Activated naive CD8-positive, alpha-beta T cell treated with anti-CD3 and anti-CD28 coated beads, Interleukin-2, amount 50 U/mL, for 24 hours (primary cell): ENCODE data around the gene TEAD2.
A peak's percentile ranks its signal among the peaks of the same experiment; 100 is the strongest.

Experiments
- ATAC-seq: fragments of 150-1000 bp; cut with Tn5 transposase; one replicate; pipeline ENCODE4 v1.10.0; 2021
- DNase-seq: peaks from one replicate; pipeline ENCODE4 v3.0.0; 2021
- H3K27ac Mint-ChIP-seq: one replicate; pipeline ENCODE4 v1.8.0; 2021; ENCODE audit warnings: mild to moderate bottlenecking, mixed read lengths
- H3K27me3 Mint-ChIP-seq: one replicate; pipeline ENCODE4 v1.8.0; 2021; ENCODE audit warnings: mixed read lengths
- H3K36me3 Mint-ChIP-seq: one replicate; pipeline ENCODE4 v1.8.0; 2021; ENCODE audit warnings: low read depth, mixed read lengths
- H3K4me1 Mint-ChIP-seq: one replicate; pipeline ENCODE4 v1.8.0; 2021; ENCODE audit warnings: mixed read lengths
- H3K4me3 Mint-ChIP-seq: one replicate; pipeline ENCODE4 v1.8.0; 2021; ENCODE audit warnings: mild to moderate bottlenecking, moderate library complexity, mixed read lengths
- H3K9me3 Mint-ChIP-seq: one replicate; pipeline ENCODE4 v1.8.0; 2021; ENCODE audit warnings: mixed read lengths

The TEAD2 gene

GRCh38 chr19:49366110-49366509 lies 3.9 kb upstream of the TEAD2 start:
- no peaks in the 10 kb centered on the region for H3K9me3 Mint-ChIP-seq
- H3K36me3 Mint-ChIP-seq: no peaks in the 10 kb centered on the region
- no peak for ATAC-seq
- H3K4me3 Mint-ChIP-seq: no peak overlapping the region
- DNase-seq: no peak
- peaks cover 17% of the 10 kb centered on the region for H3K27me3 Mint-ChIP-seq
- no peak overlapping the region for H3K27ac Mint-ChIP-seq
- H3K4me1 Mint-ChIP-seq: peaks cover 8% of the 10 kb centered on the region

GRCh38 chr19:49364083-49364737 lies 2.0 kb upstream of the TEAD2 start:
- no peaks in the 10 kb centered on the region for H3K36me3 Mint-ChIP-seq
- H3K27ac Mint-ChIP-seq: no peak overlapping the region
- DNase-seq: no peak

DNA sequence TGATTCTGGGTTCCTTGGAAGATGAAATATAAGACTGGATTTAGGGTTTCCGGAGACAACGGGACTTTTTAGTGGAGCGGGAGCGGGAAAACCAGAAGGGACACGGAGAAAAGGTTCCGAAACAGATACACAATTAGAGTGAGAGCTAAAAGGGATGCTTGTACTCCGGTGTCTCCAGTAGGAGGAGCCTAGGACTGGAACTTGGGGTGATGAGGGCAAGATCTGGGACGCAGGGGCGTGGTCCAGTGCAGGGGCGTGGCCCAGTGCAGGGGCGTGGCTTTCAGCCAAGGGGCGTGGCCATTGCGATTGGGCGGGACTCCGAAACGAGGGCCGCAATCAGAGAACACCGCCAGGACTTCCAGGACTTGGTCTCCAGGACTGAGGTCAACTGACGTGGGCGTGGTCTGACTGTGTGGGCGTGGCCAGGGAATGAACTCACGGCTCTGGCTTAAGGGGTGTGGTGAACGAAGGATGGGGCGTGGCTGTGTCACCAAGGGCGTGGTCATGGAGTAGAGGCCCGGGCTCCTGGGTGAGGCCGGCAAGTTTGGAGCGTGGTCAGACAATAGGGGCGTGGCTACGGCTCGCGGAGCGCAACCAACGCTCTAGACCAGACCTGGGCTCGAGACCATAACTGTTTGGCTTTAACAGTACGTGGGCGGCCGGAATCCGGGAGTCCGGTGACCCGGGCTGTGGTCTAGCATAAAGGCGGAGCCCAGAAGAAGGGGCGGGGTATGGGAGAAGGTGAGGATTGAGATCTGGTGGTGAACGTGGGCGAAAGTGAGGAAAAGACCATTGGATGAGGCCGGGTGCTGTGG lies 1.3 kb upstream of the TEAD2 start, which contains the start of gene DKKL1:
Gene DKKL1 (plus strand): TSS at position 610 of the 815 bp plus-strand sequence. CDS start 122 bp downstream, at position 732.
- H3K27ac Mint-ChIP-seq: no peak within 1 kb of the TSS
- H3K36me3 Mint-ChIP-seq: no peaks in the 10 kb centered on the region

More at GRCh38 chr19:49364083-49364737, 2.0 kb upstream of the TEAD2 start:
- H3K27me3 Mint-ChIP-seq: peaks cover 26% of the 10 kb centered on the region
- H3K4me1 Mint-ChIP-seq: peaks cover 11% of the 10 kb centered on the region
- H3K9me3 Mint-ChIP-seq: no peaks in the 10 kb centered on the region
- no peak for ATAC-seq
- H3K4me3 Mint-ChIP-seq: no peak overlapping the region

GRCh38 chr19:49362929-49363267 lies 682 bp upstream of the TEAD2 start:
- ATAC-seq (no peak), DNase-seq (no peak)

More for the DNA sequence above, 1.3 kb upstream of the TEAD2 start, which contains the start of gene DKKL1:
- Mint-ChIP-seq H3K4me1 (peaks cover 11% of the 10 kb centered on the region), H3K27me3 (peaks cover 22% of the 10 kb centered on the region), H3K9me3 (no peaks in the 10 kb centered on the region), H3K4me3 (no peak within 1 kb of the TSS)
- peak; percentile 84 for ATAC-seq
- DNase-seq: peak; percentile 88

GRCh38 chr19:49361438-49362047 lies 673 bp downstream of the TEAD2 start:
- H3K9me3 Mint-ChIP-seq: no peaks in the 10 kb centered on the region
- peaks cover 31% of the 10 kb centered on the region for H3K27me3 Mint-ChIP-seq
- no peak overlapping the region for H3K27ac Mint-ChIP-seq
- H3K4me1 Mint-ChIP-seq: peaks cover 20% of the 10 kb centered on the region
- no peaks in the 10 kb centered on the region for H3K36me3 Mint-ChIP-seq
- ATAC-seq: no peak
- H3K4me3 Mint-ChIP-seq: peak overlapping the region; percentile 55
- peak; percentile 25 for DNase-seq

More at GRCh38 chr19:49362929-49363267, 682 bp upstream of the TEAD2 start:
- peaks cover 11% of the 10 kb centered on the region for H3K4me1 Mint-ChIP-seq
- no peak overlapping the region for H3K27ac Mint-ChIP-seq
- H3K4me3 Mint-ChIP-seq: no peak overlapping the region
- no peaks in the 10 kb centered on the region for H3K36me3 Mint-ChIP-seq
- peaks cover 22% of the 10 kb centered on the region for H3K27me3 Mint-ChIP-seq
- no peaks in the 10 kb centered on the region for H3K9me3 Mint-ChIP-seq

DNA sequence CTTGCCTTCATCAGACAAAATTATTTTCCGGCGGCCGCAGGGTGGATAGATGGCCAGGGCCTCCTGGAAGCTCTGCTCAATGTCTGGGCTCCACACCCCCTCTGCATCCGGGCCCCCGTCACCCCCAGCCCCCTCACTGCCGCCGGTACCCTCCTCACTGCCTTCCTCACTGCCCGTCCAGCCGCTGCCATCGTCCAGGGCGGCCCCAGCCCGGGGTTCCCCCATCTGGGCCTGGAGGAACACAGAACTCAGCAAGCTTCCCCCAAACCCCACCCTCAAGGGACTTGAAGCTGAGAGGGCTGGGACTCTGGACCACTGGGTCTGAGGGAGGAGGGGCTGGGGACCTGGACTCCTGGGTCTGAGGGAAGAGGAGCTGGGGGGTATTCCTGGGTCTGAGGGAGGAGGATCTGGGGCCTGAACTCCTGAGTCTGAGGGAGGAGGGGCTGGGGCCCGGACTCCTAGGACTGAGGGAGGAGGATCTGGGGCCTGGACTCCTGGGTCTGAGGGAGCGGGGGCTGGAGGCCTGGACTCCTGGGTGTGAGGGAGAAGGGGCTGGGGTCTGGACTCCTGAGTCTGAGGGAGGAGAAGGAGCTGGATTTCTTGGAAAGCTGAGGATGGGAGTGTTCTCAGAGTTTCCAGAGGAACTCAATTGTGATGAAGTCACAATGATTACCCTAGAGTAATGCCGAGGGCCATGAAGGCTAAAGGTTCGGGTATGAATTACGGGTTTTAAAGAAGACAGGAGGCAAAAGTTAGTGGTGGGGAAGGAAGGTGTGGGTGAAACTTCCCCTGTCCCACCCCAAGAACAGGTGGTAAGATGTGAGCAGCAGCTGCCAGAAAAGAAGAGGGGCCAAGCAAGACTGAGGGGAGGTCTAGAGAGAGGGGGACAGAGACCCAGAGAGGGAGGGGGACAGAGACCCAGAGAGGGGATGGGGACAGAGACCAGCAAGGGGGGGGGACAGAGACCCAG lies 2.1 kb downstream of the TEAD2 start:
- Mint-ChIP-seq H3K36me3 (no peaks in the 10 kb centered on the region), H3K4me1 (peaks cover 30% of the 10 kb centered on the region), H3K9me3 (no peaks in the 10 kb centered on the region), H3K27ac (no peak overlapping the region), H3K4me3 (no peak overlapping the region), H3K27me3 (peaks cover 43% of the 10 kb centered on the region)
- ATAC-seq: no peak
- DNase-seq: no peak

GRCh38 chr19:49357186-49357585 lies 5.0 kb downstream of the TEAD2 start:
- no peak for ATAC-seq
- Mint-ChIP-seq H3K36me3 (no peaks in the 10 kb centered on the region), H3K27me3 (peaks cover 44% of the 10 kb centered on the region), H3K27ac (no peak overlapping the region), H3K9me3 (no peaks in the 10 kb centered on the region), H3K4me3 (no peak overlapping the region), H3K4me1 (peaks cover 30% of the 10 kb centered on the region)
- no peak for DNase-seq

DNA sequence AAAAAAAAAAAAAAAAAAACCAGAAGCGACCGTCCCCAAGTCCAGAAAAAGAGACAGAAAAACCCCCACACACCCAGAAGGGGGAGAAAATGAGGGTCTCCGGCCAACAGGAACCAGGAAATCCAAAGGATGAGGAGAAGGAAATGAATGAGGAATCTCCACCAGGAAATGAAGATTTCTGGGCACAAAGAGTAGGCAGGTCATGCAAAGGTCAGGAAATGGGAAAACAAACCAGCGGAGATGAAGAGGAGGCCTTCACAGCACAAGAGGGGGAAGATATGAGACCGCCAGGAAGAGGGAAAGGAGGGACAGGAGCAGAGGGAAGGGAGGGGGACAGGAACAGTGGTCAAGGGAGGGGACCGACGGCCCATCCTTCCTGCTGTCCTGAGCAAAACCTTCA lies 5.8 kb downstream of the TEAD2 start:
- no peaks in the 10 kb centered on the region for H3K9me3 Mint-ChIP-seq
- DNase-seq (no peak), ATAC-seq (no peak)
- no peak overlapping the region for H3K27ac Mint-ChIP-seq
- no peaks in the 10 kb centered on the region for H3K36me3 Mint-ChIP-seq
- H3K4me1 Mint-ChIP-seq: peaks cover 23% of the 10 kb centered on the region
- peaks cover 37% of the 10 kb centered on the region for H3K27me3 Mint-ChIP-seq
- no peak overlapping the region for H3K4me3 Mint-ChIP-seq

- peaks cover 34% of the 10 kb centered on the region for H3K27me3 Mint-ChIP-seq
- no peak for DNase-seq
- H3K27ac Mint-ChIP-seq: no peak overlapping the region
- no peaks in the 10 kb centered on the region for H3K36me3 Mint-ChIP-seq
- ATAC-seq: no peak
- H3K9me3 Mint-ChIP-seq: no peaks in the 10 kb centered on the region
- no peak overlapping the region for H3K4me3 Mint-ChIP-seq
- H3K4me1 Mint-ChIP-seq: peaks cover 21% of the 10 kb centered on the region
Measured at GRCh38 chr19:49355909-49356353, 6.3 kb downstream of the TEAD2 start.

- Mint-ChIP-seq H3K4me3 (no peak overlapping the region), H3K27me3 (no peaks in the 10 kb centered on the region), H3K9me3 (no peaks in the 10 kb centered on the region), H3K27ac (no peak overlapping the region), H3K4me1 (peaks cover 6% of the 10 kb centered on the region), H3K36me3 (no peaks in the 10 kb centered on the region)
- no peak for ATAC-seq
- no peak for DNase-seq
Measured at GRCh38 chr19:49349567-49349966, 12.6 kb downstream of the TEAD2 start.

DNA sequence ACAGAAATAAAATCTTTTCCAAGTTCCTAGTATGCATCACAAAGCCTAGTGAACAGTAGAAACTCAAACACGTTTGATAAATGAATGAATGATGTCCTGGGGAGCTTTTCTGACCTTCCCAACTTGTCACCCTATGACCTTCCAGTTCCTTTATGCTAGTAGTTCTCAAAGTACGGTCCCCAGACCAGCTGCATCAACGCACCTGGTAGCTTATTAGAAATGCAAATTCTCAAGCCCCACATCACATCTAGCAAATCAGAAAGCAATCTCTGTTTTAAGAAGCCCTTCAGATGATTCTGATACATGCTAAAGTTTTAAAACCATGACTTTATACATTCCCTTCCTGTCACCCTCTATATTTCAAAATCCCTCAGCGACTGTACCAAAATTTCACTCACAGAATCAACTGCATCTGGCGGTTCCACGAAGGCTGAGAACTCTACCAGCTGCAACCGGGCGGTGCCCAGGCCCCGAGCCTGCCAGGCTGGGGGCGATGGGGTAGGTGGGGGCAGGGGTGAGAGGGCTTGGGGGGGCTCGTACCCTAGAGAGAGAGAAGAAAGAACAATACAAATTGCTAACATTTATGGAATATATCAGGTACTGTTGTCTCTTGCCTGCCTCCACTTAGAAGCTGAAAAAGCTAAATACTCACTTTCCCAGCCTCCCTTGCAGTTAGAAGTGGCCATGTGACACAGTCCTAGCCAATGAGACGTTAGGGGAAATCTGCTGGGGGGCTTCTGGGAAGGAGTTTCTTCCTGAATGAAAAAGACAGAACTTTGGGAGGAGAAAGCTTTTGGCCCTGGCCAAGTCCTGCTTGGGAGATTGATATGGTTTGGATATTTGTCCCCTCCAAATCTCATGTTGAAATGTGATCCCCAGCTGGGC lies 13.7 kb downstream of the TEAD2 start:
- DNase-seq (no peak), ATAC-seq (no peak)
- no peak overlapping the region for H3K27ac Mint-ChIP-seq
- no peaks in the 10 kb centered on the region for H3K36me3 Mint-ChIP-seq
- peaks cover 8% of the 10 kb centered on the region for H3K4me1 Mint-ChIP-seq
- H3K27me3 Mint-ChIP-seq: no peaks in the 10 kb centered on the region
- no peaks in the 10 kb centered on the region for H3K9me3 Mint-ChIP-seq
- no peak overlapping the region for H3K4me3 Mint-ChIP-seq

DNA sequence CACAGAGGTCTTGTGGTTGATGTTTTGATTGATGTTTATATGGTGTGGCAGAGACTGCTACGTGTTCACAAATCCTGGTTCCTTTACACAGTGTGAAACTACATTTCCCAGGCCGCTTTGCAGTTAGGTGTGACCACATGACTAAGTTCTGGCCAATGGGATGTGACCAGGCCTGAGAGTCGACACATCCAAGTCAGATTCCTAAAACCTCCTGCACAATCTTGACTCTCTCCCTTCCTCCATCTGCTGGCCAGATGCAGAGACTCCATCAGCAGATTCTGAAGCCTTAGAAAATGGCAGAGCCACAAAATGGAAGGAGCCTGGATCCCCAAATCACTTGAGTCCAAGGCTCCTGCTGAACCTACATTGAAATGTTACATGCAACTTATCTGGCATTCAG lies 14.4 kb downstream of the TEAD2 start:
- no peak overlapping the region for H3K4me3 Mint-ChIP-seq
- ATAC-seq: peak; percentile 66
- H3K36me3 Mint-ChIP-seq: peaks cover under 1% of the 10 kb centered on the region
- H3K9me3 Mint-ChIP-seq: no peaks in the 10 kb centered on the region
- peaks cover 12% of the 10 kb centered on the region for H3K4me1 Mint-ChIP-seq
- H3K27me3 Mint-ChIP-seq: no peaks in the 10 kb centered on the region
- no peak overlapping the region for H3K27ac Mint-ChIP-seq
- no peak for DNase-seq

DNA sequence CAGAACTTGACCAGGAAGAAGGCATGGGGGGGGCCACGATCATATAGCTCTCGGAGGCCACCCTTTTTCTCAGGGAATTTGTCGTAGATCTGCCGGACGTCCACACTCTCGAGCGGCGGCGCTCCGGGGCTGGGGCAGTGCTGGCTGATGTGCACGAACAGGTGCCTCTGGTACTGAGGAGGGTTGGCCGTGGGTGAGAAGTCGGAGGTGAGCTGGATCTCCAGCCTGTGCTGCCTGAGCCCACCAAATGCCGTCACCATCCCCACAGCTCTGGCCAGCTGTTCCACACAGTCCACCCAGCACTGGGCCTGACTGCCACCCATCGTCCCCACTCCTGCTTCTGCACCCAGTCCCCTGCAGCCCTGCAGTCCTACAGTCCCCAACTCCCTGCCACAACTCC lies 15.0 kb downstream of the TEAD2 start:
- DNase-seq (no peak), ATAC-seq (peak; percentile 22)
- H3K27me3 Mint-ChIP-seq: no peaks in the 10 kb centered on the region
- H3K36me3 Mint-ChIP-seq: peaks cover 2% of the 10 kb centered on the region
- H3K4me1 Mint-ChIP-seq: peaks cover 15% of the 10 kb centered on the region
- no peak overlapping the region for H3K27ac Mint-ChIP-seq
- H3K9me3 Mint-ChIP-seq: no peaks in the 10 kb centered on the region
- no peak overlapping the region for H3K4me3 Mint-ChIP-seq
